ENCODE results near the gene LTBP4.
"Not testable (repeated sequence)": the region's sequence is repeated elsewhere in the genome, so short reads cannot be mapped to it uniquely, and the experiment has no call there.

The LTBP4 gene

DNA sequence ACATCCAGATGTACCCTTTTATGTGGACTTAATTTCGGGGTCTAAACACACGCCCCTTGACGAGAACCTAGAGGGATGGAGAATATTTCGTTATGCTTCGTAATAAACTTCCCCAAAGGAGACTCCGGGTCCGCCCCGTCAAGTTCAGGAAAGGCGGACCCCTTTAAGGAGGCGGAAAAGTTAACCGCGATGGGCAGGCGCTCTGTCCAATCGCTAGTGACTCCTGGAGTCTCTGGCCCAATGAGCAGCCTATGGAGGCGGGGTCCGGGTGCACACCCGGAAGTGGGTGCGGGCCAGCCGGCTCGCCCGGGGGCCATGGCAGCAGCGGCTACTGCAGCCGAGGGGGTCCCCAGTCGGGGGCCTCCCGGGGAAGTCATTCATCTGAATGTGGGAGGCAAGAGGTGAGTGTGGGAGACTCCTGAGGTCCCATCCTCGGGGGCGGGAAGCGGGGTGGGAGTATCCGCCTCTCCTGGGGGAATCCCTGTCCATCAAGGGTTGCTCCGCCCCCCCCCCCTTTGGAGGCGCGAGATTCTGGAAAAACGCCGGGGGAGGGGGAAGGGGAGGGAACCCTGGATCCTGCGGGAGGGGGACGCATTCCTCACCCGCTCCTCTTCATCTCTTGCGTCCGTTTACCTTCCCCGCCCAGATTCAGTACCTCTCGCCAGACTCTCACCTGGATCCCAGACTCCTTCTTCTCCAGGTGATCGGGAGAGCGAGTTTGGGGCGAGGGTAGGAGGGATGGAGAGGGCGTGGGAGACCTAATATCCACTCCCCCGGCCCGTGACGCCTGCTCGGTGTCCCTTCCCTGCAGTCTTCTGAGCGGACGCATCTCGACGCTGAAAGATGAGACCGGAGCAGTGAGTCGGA is 24.4 kb upstream of the LTBP4 start, which contains the start of gene SHKBP1:
TSS of gene SHKBP1 (plus strand) at position 289 of the 867 bp plus-strand sequence. CDS start at position 316, 27 bp downstream.
- DNase-seq, result peak; percentile 98 to 99

- DNase-seq, result peak; percentile 90 to 91
Observed at GRCh38 chr19:40578442-40578908, 22.7 kb upstream of the LTBP4 start.

DNA sequence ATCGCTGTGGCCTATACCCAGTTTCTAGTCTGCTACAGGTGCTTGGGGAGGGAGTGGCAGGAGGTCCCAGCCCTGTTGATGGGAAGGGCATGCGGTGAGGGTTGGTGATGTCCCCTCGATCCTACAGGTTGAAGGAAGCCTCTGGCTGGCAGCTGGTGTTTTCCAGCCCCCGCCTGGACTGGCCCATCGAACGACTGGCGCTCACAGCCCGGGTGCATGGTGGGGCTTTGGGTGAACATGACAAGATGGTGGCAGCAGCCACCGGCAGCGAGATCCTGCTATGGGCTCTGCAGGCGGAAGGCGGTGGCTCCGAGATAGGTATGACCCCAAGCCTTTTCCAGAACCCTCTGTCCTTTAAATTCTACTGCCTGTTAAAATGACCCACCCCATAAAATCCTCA is 20.6 kb upstream of the LTBP4 start:
- DNase-seq, result no peak

DNA sequence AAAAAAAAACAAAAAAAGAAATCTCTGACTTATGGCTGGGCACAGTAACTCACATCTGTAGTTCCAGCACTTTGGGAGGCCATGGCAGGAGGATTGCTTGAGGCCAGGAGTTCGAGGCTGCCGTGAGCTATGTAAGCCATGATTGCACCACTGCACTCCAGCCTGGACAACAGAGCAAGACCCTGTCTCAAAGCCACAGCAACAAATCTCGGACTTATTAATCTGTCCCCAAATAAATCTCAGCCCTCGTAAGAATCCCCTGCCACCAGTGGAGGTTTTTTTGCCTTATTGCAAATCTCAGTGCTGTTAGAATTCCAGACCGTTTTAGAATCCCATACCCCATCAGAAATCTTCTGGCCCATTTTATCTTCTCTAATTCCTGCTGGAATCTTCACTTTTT is 19.6 kb upstream of the LTBP4 start:
- no peak for DNase-seq

DNA sequence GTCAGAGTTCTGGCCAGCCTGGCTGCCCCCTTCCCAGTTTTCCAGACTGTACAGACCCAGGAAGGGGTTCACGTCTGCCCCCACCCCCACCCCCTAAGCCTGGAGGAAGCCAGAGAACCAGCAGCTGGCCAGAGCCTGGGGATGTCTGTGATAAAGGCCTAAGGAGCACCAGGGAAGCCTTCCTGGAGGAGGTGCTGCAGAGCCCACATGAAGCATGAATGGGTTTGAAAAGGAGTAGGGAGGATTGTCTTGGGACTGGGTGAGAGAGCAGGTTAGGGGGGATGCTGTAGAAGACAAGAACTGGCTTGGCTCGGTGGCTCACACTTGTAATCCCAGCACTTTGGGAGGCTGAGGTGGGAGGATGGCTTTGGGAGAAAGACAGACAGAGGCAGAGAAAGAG is 18.7 kb upstream of the LTBP4 start:
- no peak for DNase-seq

GRCh38 chr19:40583283-40583682 is 17.9 kb upstream of the LTBP4 start:
- DNase-seq, result no peak

- no peak for DNase-seq
Observed at GRCh38 chr19:40584007-40584406, 17.2 kb upstream of the LTBP4 start.

GRCh38 chr19:40585241-40585981 is 15.8 kb upstream of the LTBP4 start:
- peak; percentile 87 to 92 for DNase-seq

DNA sequence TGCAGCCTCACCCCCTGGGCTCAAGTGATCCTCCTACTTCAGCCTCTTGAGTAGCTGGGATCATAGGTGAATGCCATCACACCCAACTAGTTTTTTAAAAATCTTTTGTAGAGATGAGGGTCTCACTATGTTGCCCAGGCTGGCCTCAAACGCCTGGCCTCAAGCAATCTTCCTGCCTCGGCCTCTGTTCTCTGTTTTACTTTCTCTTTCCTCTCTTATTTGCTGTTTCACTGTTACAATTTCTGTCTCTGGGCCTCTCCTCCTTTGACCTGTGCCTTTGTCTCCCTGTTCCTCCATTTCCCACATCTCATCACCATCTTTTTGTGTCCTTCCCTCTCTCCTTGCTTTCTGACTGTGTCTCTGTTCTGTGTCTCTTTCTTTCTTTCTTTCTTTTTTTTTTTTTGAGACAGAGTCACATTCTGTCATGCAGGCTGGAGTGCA is 15.2 kb upstream of the LTBP4 start:
- DNase-seq, result no peak

DNA sequence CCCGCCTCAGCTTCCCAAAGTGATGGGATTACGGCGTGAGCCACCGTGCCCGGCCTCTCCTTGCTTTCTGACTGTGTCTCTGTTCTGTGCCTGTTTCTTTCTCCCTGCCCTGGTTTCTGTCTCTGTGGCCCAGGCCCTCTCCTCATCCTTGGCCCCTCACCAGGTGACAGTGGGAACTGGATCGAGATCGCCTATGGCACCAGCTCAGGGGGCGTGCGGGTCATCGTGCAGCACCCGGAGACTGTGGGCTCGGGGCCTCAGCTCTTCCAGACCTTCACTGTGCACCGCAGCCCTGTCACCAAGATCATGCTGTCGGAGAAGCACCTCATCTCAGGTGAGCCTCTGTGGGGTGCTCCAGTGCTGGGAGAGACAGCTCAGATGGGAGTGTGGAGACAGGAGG is 14.6 kb upstream of the LTBP4 start:
- no peak for DNase-seq

DNA sequence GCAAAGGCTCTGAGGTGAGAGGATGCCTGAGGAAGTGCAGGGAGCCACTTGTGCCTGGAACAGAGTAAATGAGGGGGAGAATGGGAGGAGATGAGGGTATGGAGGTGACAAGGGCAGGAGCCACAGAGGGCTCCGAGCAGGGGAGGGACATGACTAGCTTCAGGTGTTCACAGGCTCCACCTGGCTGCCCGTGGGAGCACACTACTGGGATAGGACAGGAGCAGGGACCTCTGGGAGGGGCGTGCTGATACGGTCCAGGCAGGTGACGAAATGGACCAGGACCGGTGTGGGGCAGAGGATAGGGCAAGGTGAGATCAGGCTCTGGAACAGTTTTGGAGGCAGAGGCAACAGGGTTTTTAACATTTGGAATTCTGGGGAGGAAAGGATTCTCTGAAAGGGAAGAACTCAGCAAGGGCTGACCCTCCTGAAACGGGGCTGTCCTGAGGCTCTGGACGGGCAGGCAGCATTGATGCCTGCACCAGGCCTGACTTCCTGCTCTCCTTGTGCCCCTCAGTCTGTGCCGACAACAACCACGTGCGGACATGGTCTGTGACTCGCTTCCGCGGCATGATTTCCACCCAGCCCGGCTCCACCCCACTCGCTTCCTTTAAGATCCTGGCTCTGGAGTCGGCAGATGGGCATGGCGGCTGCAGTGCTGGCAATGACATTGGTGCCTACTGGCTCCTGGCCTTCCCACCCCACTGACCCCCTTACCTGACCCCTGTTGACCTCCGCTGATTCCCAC is 12.9 kb upstream of the LTBP4 start:
- DNase-seq, result no peak

- DNase-seq, result no peak
Observed at GRCh38 chr19:40588926-40589569, 12.1 kb upstream of the LTBP4 start.

GRCh38 chr19:40589591-40590429 is 11.4 kb upstream of the LTBP4 start:
- DNase-seq, result no peak

DNA sequence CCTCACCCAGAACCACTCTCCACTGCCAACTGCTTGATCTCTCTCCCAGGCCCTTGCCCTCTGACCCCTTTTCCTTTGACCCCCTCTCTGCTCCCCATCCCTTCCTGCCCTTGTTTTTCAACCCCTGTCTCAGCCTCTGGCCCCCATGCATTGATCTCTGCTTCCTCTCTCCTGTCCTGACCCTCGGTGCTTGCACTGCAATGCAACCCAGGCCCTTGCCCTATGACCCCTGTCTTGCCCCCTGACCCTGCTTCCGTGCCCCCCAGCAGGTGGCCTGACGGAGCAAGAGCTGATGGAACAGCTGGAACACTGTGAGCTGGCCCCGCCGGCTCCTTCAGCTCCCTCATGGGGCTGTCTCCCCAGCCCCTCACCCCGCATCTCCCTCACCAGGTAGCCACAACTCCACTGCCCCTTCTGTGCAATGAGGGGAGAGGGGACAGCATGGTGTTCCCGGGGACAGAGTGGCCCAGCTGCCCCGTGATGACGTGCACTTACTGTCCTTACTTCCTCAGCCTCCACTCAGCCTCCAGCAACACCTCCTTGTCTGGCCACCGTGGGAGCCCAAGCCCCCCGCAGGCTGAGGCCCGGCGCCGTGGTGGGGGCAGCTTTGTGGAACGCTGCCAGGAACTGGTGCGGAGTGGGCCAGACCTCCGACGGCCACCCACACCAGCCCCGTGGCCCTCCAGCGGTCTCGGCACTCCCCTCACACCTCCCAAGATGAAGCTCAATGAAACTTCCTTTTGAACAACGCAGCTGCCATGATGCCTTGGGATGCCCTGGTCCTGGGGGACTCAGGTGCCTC is 10.5 kb upstream of the LTBP4 start:
- DNase-seq, result no peak

- DNase-seq, result not testable (repeated sequence)
Observed at GRCh38 chr19:40591724-40592123, 9.4 kb upstream of the LTBP4 start.

DNA sequence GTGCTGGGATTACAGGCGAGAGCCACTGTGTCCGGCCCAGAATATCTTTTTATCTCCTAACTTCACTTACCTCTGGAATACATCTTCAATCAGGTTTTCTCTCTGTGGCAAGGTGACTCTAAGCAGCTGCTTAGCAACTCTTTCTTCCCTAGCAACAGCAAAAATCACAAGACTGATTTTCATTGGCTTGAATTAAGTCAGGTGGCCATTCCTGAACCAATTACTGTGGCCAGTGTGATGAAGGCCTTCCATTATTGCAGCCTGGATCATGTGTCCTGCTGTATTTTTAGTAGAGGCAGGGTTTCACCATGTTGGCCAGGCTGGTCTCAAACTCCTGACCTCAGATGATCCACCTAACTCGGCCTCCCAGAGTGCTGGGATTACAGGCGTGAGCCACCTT is 9.0 kb upstream of the LTBP4 start:
- DNase-seq, result peak; percentile 81 to 85

DNA sequence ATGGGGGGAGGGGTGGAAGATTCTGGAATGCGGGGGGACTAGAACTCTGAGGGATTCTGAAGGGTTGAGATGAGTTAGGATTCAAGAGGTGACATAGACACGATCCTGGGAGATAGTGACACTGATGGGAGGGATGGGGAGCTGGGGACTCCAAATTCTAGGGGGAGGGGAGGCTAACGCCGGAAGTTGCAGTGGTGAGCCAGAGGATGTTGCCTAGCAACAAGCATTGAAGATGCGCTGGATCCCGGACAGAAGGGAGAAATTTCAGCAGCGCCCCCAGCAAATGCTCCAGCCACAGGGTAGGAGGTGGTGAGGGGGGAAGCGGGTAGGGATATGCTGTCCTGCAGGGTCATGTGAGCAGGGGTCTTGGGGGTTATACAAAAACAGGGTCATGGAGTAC is 6.9 kb upstream of the LTBP4 start:
- no peak for DNase-seq

DNA sequence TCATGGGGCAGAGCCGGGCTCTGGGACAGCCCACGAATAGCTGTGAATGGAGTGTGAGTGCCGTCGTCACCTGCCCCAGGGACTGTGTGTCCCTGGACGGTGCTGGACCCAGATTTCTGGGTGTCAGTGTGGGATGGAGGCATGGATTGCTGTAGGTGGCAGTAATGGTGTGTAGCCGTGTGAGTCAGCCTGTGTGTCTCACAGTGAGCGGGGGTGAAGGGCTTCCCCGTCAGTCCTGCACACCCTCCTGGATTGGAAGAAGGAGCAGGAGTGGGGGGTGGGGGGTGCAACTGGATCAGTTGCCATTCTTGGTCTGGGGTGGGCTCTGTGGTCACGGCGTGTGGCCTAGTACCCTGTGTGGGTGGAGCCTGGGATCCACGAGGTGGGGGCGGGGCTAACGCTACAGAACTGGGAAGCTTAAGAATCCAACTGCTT is 6.5 kb upstream of the LTBP4 start:
- peak in 1 of 2 donors; percentile 70 for DNase-seq

GRCh38 chr19:40596608-40597328 is 4.4 kb upstream of the LTBP4 start:
- DNase-seq, result peak; percentile 33 to 52

All from inflammatory macrophage (primary cell).